HEK293 (cell line): ENCODE results near the gene WDR74.
A peak's percentile ranks its signal among the peaks of the same experiment; 100 is the strongest.

Experiments used
- MYNN ChIP-seq: fragments of 450-650 bp; formaldehyde crosslinking; IDR thresholded peaks from 2 replicates; pipeline ENCODE4 v1.5.1; 2016; ENCODE audit warnings: missing biosample characterization, missing genetic modification characterization, borderline replicate concordance
- RBAK ChIP-seq: fragments of 450-650 bp; formaldehyde crosslinking; IDR thresholded peaks from 2 replicates; pipeline ENCODE4 v1.5.1; 2016; ENCODE audit warnings: missing biosample characterization, missing genetic modification characterization
- ZBTB11 ChIP-seq: fragments of 450-650 bp; formaldehyde crosslinking; conservative IDR thresholded peaks from 2 replicates; pipeline ENCODE4 v1.5.1; 2016; ENCODE audit warnings: low read depth, missing biosample characterization, missing genetic modification characterization
- ZBTB17 ChIP-seq: fragments of 450-650 bp; formaldehyde crosslinking; IDR thresholded peaks from 2 replicates; pipeline ENCODE4 v1.5.1; 2016; ENCODE audit warnings: missing biosample characterization, missing genetic modification characterization
- ZBTB20 ChIP-seq: fragments of 450-650 bp; formaldehyde crosslinking; IDR thresholded peaks from 2 replicates; pipeline ENCODE4 v1.5.1; 2016; ENCODE audit warnings: missing biosample characterization, missing genetic modification characterization
- ZBTB48 ChIP-seq: fragments of 450-650 bp; formaldehyde crosslinking; IDR thresholded peaks from 2 replicates; pipeline ENCODE4 v1.5.1; 2016; ENCODE audit warnings: missing biosample characterization, missing genetic modification characterization
- ZFHX2 ChIP-seq: fragments of 450-650 bp; formaldehyde crosslinking; conservative IDR thresholded peaks from 2 replicates; pipeline ENCODE4 v1.5.1; 2016; ENCODE audit warnings: missing biosample characterization, missing genetic modification characterization
- ZNF10 ChIP-seq: fragments of 450-650 bp; formaldehyde crosslinking; IDR thresholded peaks from 2 replicates; pipeline ENCODE4 v1.5.1; 2017; ENCODE audit warnings: missing biosample characterization, missing genetic modification characterization
- ZNF140 ChIP-seq: fragments of 450-650 bp; formaldehyde crosslinking; IDR thresholded peaks from 2 replicates; pipeline ENCODE4 v1.5.1; 2016; ENCODE audit warnings: missing biosample characterization, missing genetic modification characterization
- ZNF214 ChIP-seq: fragments of 450-650 bp; formaldehyde crosslinking; IDR thresholded peaks from 2 replicates; pipeline ENCODE4 v1.5.1; 2017; ENCODE audit warnings: missing biosample characterization, mild to moderate bottlenecking, missing genetic modification characterization, borderline replicate concordance
- ZNF221 ChIP-seq: fragments of 450-650 bp; formaldehyde crosslinking; IDR thresholded peaks from 2 replicates; pipeline ENCODE4 v1.5.1; 2017; ENCODE audit warnings: missing biosample characterization, missing genetic modification characterization, borderline replicate concordance
- ZNF280D ChIP-seq: fragments of 450-650 bp; formaldehyde crosslinking; IDR thresholded peaks from 2 replicates; pipeline ENCODE4 v1.5.1; 2016; ENCODE audit warnings: missing biosample characterization, missing genetic modification characterization
- ZNF37A ChIP-seq: fragments of 450-650 bp; IDR thresholded peaks from 2 replicates; pipeline ENCODE4 v1.5.1; 2018; ENCODE audit warnings: missing biosample characterization, missing genetic modification characterization
- ZNF426 ChIP-seq: fragments of 450-650 bp; formaldehyde crosslinking; IDR thresholded peaks from 2 replicates; pipeline ENCODE4 v1.5.1; 2017; ENCODE audit warnings: missing biosample characterization, missing genetic modification characterization, mild to moderate bottlenecking, inconsistent platforms, moderate library complexity
- ZNF560 ChIP-seq: fragments of 450-650 bp; formaldehyde crosslinking; IDR thresholded peaks from 2 replicates; pipeline ENCODE4 v1.5.1; 2017; ENCODE audit warnings: missing biosample characterization, missing genetic modification characterization, borderline replicate concordance
- ZNF654 ChIP-seq: fragments of 450-650 bp; formaldehyde crosslinking; IDR thresholded peaks from 2 replicates; pipeline ENCODE4 v1.5.1; 2016; ENCODE audit warnings: low read depth, missing biosample characterization, missing genetic modification characterization
- ZSCAN5A ChIP-seq: fragments of 450-650 bp; formaldehyde crosslinking; IDR thresholded peaks from 2 replicates; pipeline ENCODE4 v1.5.1; 2016; ENCODE audit warnings: missing biosample characterization, missing genetic modification characterization
- TF ChIP-seq, protein P1 (sequence below): fragments of 450-650 bp; formaldehyde crosslinking; IDR thresholded peaks from 2 replicates; pipeline ENCODE4 v1.5.1; 2016; ENCODE audit warnings: missing biosample characterization, missing genetic modification characterization
- TF ChIP-seq, protein P2 (sequence below): fragments of 450-650 bp; formaldehyde crosslinking; IDR thresholded peaks from 2 replicates; pipeline ENCODE4 v1.5.1; 2016; ENCODE audit warnings: missing biosample characterization, missing genetic modification characterization
- TF ChIP-seq, protein P3 (sequence below): fragments of 450-650 bp; formaldehyde crosslinking; IDR thresholded peaks from 2 replicates; pipeline ENCODE4 v1.5.1; 2016; ENCODE audit warnings: missing biosample characterization, missing genetic modification characterization
- TF ChIP-seq, protein P4 (sequence below): fragments of 450-650 bp; formaldehyde crosslinking; IDR thresholded peaks from 2 replicates; pipeline ENCODE4 v1.5.1; 2016; ENCODE audit warnings: missing biosample characterization, missing genetic modification characterization

WDR74 gene

GRCh38 chr11:62842171-62842741 lies 2.9 kb upstream of the WDR74 start (continued):
- TF ChIP-seq ZNF280D (tag by site-specific recombination) (no peak), RBAK (tag by site-specific recombination) (no peak), ZNF214 (tag by site-specific recombination) (no peak), ZBTB11 (0 out of 2 replicates have a peak, but pooled peaks have one; percentile 17), ZNF560 (tag by site-specific recombination) (no peak), ZNF654 (tag by site-specific recombination) (no peak), ZBTB17 (tag by site-specific recombination) (no peak; the same call in 1 of the 2 replicates), MYNN (tag by site-specific recombination) (no peak), ZNF221 (tag by site-specific recombination) (no peak), ZNF426 (tag by site-specific recombination) (no peak), ZBTB48 (tag by site-specific recombination) (no peak), ZBTB20 (tag by site-specific recombination) (peak; percentile 80), ZFHX2 (tag by site-specific recombination) (peak; percentile 58), ZSCAN5A (tag by site-specific recombination) (no peak), ZNF10 (no peak), ZNF37A (tag by site-specific recombination) (no peak), ZNF140 (tag by site-specific recombination) (no peak)
- TF ChIP-seq, protein P1, sequence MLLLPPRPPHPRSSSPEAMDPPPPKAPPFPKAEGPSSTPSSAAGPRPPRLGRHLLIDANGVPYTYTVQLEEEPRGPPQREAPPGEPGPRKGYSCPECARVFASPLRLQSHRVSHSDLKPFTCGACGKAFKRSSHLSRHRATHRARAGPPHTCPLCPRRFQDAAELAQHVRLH = no peak
- TF ChIP-seq, protein P2, sequence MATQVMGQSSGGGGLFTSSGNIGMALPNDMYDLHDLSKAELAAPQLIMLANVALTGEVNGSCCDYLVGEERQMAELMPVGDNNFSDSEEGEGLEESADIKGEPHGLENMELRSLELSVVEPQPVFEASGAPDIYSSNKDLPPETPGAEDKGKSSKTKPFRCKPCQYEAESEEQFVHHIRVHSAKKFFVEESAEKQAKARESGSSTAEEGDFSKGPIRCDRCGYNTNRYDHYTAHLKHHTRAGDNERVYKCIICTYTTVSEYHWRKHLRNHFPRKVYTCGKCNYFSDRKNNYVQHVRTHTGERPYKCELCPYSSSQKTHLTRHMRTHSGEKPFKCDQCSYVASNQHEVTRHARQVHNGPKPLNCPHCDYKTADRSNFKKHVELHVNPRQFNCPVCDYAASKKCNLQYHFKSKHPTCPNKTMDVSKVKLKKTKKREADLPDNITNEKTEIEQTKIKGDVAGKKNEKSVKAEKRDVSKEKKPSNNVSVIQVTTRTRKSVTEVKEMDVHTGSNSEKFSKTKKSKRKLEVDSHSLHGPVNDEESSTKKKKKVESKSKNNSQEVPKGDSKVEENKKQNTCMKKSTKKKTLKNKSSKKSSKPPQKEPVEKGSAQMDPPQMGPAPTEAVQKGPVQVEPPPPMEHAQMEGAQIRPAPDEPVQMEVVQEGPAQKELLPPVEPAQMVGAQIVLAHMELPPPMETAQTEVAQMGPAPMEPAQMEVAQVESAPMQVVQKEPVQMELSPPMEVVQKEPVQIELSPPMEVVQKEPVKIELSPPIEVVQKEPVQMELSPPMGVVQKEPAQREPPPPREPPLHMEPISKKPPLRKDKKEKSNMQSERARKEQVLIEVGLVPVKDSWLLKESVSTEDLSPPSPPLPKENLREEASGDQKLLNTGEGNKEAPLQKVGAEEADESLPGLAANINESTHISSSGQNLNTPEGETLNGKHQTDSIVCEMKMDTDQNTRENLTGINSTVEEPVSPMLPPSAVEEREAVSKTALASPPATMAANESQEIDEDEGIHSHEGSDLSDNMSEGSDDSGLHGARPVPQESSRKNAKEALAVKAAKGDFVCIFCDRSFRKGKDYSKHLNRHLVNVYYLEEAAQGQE = no peak
- TF ChIP-seq, protein P3, sequence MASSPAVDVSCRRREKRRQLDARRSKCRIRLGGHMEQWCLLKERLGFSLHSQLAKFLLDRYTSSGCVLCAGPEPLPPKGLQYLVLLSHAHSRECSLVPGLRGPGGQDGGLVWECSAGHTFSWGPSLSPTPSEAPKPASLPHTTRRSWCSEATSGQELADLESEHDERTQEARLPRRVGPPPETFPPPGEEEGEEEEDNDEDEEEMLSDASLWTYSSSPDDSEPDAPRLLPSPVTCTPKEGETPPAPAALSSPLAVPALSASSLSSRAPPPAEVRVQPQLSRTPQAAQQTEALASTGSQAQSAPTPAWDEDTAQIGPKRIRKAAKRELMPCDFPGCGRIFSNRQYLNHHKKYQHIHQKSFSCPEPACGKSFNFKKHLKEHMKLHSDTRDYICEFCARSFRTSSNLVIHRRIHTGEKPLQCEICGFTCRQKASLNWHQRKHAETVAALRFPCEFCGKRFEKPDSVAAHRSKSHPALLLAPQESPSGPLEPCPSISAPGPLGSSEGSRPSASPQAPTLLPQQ (tag by site-specific recombination) = 0 out of 2 replicates have a peak, but pooled peaks have one; percentile 15
- TF ChIP-seq, protein P4, sequence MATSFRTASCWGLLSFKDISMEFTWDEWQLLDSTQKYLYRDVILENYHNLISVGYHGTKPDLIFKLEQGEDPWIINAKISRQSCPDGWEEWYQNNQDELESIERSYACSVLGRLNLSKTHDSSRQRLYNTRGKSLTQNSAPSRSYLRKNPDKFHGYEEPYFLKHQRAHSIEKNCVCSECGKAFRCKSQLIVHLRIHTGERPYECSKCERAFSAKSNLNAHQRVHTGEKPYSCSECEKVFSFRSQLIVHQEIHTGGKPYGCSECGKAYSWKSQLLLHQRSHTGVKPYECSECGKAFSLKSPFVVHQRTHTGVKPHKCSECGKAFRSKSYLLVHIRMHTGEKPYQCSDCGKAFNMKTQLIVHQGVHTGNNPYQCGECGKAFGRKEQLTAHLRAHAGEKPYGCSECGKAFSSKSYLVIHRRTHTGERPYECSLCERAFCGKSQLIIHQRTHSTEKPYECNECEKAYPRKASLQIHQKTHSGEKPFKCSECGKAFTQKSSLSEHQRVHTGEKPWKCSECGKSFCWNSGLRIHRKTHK (tag by site-specific recombination) = no peak
